Natural killer cell treated with Interleukin-12 subunit alpha and Interleukin-12 subunit beta and Interleukin-15 and Interleukin-18, amount 100 ng/mL, for 72 hours (primary cell): ENCODE results near the gene BACH2. TPM values are rescaled to one million over a fixed set of nuclear protein-coding genes. Genes with fewer than 3 reads are reported as not detected.
"Not testable (repeated sequence)": the region's sequence is repeated elsewhere in the genome, so short reads cannot be mapped to it uniquely, and the experiment has no call there.

Experiments used
- ATAC-seq, 2 donors: fragments of 150-1000 bp; cut with Tn5 transposase in 1 of 2; sonication (Bioruptor Pico), chemical (Tn5 transposase) in 1 of 2; 2 replicates each; pipeline ENCODE4 v1.10.0; 2021
- DNase-seq: peaks from one replicate; pipeline ENCODE4 v3.0.0; 2022; ENCODE audit warnings: low spot score
- H3K27ac Mint-ChIP-seq, 2 donors: 1 replicate in 1 of 2; 2 replicates in 1 of 2; pipeline ENCODE4 v1.8.0; 2022; ENCODE audit warnings: mixed read lengths in 2 of 2, mild to moderate bottlenecking in 1 of 2, moderate library complexity in 1 of 2
- H3K27me3 Mint-ChIP-seq, 2 donors: 1 replicate in 1 of 2; 2 replicates in 1 of 2; pipeline ENCODE4 v1.8.0; 2022; ENCODE audit warnings: mixed read lengths in 2 of 2
- H3K36me3 Mint-ChIP-seq: one replicate; pipeline ENCODE4 v1.8.0; 2022; ENCODE audit warnings: mixed read lengths
- H3K4me1 Mint-ChIP-seq, 2 donors: 1 replicate in 1 of 2; 2 replicates in 1 of 2; pipeline ENCODE4 v1.8.0; 2022; ENCODE audit warnings: low read depth in 2 of 2, mixed read lengths in 2 of 2, mild to moderate bottlenecking in 1 of 2
- H3K4me3 Mint-ChIP-seq: one replicate; pipeline ENCODE4 v1.8.0; 2022; ENCODE audit warnings: mixed read lengths
- H3K9me3 Mint-ChIP-seq: 2 replicates; pipeline ENCODE4 v1.8.0; 2022; ENCODE audit warnings: mixed read lengths
- total RNA-seq, 2 donors: library from RNA; stranded (reverse); gene quantifications; one replicate each; pipeline ENCODE4 v1.2.3, GENCODE V29; 2022

Gene BACH2
- total RNA-seq, 2 donors from 2014 or later, result 3.1 to 5.8 TPM

DNA sequence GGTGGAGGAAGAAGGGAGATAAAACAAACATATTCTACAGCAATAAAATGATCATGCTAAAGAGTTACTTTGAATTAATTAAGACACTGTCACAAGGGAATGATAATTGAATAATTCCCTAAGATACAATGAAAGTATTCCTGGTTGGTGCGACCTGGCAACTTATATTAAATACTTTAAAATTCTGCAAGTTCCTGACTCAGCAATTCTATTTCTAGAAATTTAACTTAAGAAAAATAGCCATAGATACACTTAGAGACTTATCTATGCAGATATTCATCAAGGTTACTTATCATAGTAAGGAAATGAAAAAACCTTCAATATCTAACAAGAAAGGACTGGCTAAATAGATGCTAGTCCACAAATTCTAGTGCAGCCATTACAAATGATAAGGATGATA lies 156.0 kb downstream of the BACH2 start:
- Mint-ChIP-seq H3K4me3 (no peak overlapping the region), H3K9me3 (no peaks in the 10 kb centered on the region), H3K27ac (no peak overlapping the region), H3K36me3 (no peaks in the 10 kb centered on the region), H3K4me1 (peaks cover 7 to 9% of the 10 kb centered on the region in 2 donors), H3K27me3 (peaks cover 12 to 19% of the 10 kb centered on the region in 2 donors)
- no peak for ATAC-seq
- DNase-seq, result no peak

DNA sequence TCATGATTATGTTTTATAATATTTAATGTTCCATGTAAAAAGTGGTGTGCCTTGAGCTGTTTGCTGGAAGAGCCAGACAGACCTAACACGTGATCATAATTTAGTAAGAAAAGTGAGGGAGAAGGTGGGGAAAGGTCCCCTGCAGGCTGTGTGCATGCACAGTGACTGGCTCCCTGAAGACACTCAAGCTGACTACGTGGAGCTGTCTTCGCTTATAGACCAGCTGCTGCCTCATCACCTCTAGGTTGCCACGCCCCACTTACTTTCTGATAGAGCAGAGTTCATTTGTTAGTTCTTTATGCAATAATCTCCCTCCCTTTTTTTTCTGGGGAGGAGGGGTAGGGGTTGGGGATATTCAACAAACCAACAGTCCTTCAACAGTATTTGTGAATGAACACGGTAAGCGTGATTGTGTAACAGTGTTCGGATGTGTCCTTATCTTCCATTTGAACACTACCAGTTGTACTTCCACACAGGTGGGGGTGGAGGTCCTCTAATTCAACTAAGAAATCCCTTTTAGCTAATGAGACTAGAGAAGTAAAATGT lies 157.3 kb downstream of the BACH2 start:
- no peak overlapping the region for H3K27ac Mint-ChIP-seq
- DNase-seq (no peak), ATAC-seq (no peak)
- no peaks in the 10 kb centered on the region for H3K9me3 Mint-ChIP-seq
- H3K27me3 Mint-ChIP-seq, result peaks cover 6% of the 10 kb centered on the region in 2 donors
- peaks cover under 1% of the 10 kb centered on the region in 2 donors for H3K4me1 Mint-ChIP-seq
- H3K4me3 Mint-ChIP-seq, result no peak overlapping the region
- H3K36me3 Mint-ChIP-seq, result no peaks in the 10 kb centered on the region

GRCh38 chr6:90136837-90137568 lies 159.6 kb downstream of the BACH2 start:
- H3K27me3 Mint-ChIP-seq, result peaks cover 6% of the 10 kb centered on the region in 2 donors
- ATAC-seq (no peak), DNase-seq (no peak)
- H3K4me1 Mint-ChIP-seq, result peaks cover 2 to 5% of the 10 kb centered on the region in 2 donors
- no peak overlapping the region for H3K27ac Mint-ChIP-seq
- H3K4me3 Mint-ChIP-seq, result no peak overlapping the region
- H3K36me3 Mint-ChIP-seq, result no peaks in the 10 kb centered on the region
- no peaks in the 10 kb centered on the region for H3K9me3 Mint-ChIP-seq

- no peaks in the 10 kb centered on the region for H3K9me3 Mint-ChIP-seq
- H3K4me1 Mint-ChIP-seq, result peaks cover 2 to 5% of the 10 kb centered on the region in 2 donors
- H3K36me3 Mint-ChIP-seq, result no peaks in the 10 kb centered on the region
- no peak for ATAC-seq
- peaks cover 6% of the 10 kb centered on the region in 2 donors for H3K27me3 Mint-ChIP-seq
- H3K27ac Mint-ChIP-seq, result no peak overlapping the region
- no peak overlapping the region for H3K4me3 Mint-ChIP-seq
- no peak for DNase-seq
These were observed 160.5 kb downstream of the BACH2 start for GRCh38 chr6:90136176-90136575.

DNA sequence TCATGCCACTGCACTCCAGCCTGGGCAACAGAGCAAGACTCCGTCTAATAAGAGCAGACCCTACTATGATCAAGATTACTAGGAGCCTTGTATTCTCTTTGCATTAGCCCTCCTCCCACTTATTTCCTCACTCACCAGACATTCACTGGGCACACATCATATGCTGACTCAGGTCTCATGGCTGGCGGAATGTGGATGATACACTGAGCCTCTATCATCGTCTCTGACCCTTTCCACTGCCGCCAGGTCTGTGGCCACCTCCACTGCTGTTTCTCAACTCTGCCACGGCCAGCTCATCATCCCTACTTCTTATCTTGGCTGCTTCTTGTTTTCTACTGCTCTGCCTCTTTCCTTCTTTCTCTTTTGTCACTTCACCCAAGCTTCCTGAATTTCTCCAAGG lies 161.0 kb downstream of the BACH2 start:
- Mint-ChIP-seq H3K4me3 (no peak overlapping the region), H3K36me3 (no peaks in the 10 kb centered on the region), H3K9me3 (no peaks in the 10 kb centered on the region), H3K27me3 (peaks cover 6% of the 10 kb centered on the region in 2 donors), H3K4me1 (peaks cover 2 to 5% of the 10 kb centered on the region in 2 donors), H3K27ac (no peak overlapping the region)
- ATAC-seq, result peak in 1 of 2 donors; percentile 24
- no peak for DNase-seq

GRCh38 chr6:90133664-90134063 lies 163.0 kb downstream of the BACH2 start:
- DNase-seq, H3K27ac Mint-ChIP-seq, ATAC-seq, H3K4me3 Mint-ChIP-seq, H3K9me3 Mint-ChIP-seq, H3K36me3 Mint-ChIP-seq, H3K4me1 Mint-ChIP-seq, H3K27me3 Mint-ChIP-seq: not testable (repeated sequence)

GRCh38 chr6:90131614-90132423 lies 164.8 kb downstream of the BACH2 start:
- no peaks in the 10 kb centered on the region for H3K36me3 Mint-ChIP-seq
- no peak for DNase-seq
- no peaks in the 10 kb centered on the region for H3K9me3 Mint-ChIP-seq
- no peak overlapping the region for H3K4me3 Mint-ChIP-seq
- H3K27me3 Mint-ChIP-seq, result peaks cover 3 to 6% of the 10 kb centered on the region in 2 donors
- ATAC-seq, result no peak
- no peak overlapping the region for H3K27ac Mint-ChIP-seq
- peaks cover 2 to 5% of the 10 kb centered on the region in 2 donors for H3K4me1 Mint-ChIP-seq

- ATAC-seq (no peak), DNase-seq (no peak)
- Mint-ChIP-seq H3K9me3 (no peaks in the 10 kb centered on the region), H3K27ac (no peak overlapping the region), H3K27me3 (peaks cover 3 to 6% of the 10 kb centered on the region in 2 donors), H3K36me3 (no peaks in the 10 kb centered on the region), H3K4me3 (no peak overlapping the region), H3K4me1 (peaks cover 4 to 5% of the 10 kb centered on the region in 2 donors)
These were observed 165.5 kb downstream of the BACH2 start for GRCh38 chr6:90131125-90131524.

- H3K36me3 Mint-ChIP-seq, H3K4me3 Mint-ChIP-seq, H3K9me3 Mint-ChIP-seq, DNase-seq, ATAC-seq, H3K27me3 Mint-ChIP-seq, H3K4me1 Mint-ChIP-seq, H3K27ac Mint-ChIP-seq: not testable (repeated sequence)
These were observed 168.0 kb downstream of the BACH2 start for GRCh38 chr6:90128687-90129086.

- Mint-ChIP-seq H3K27ac (no peak overlapping the region), H3K9me3 (no peaks in the 10 kb centered on the region), H3K27me3 (peaks cover 0 to 2% of the 10 kb centered on the region in 2 donors), H3K4me1 (peaks cover under 1 to 2% of the 10 kb centered on the region in 2 donors), H3K36me3 (no peaks in the 10 kb centered on the region), H3K4me3 (no peak overlapping the region)
- ATAC-seq, result no peak
- no peak for DNase-seq
These were observed 169.0 kb downstream of the BACH2 start for GRCh38 chr6:90127595-90127994.

- ATAC-seq (no peak), DNase-seq (no peak)
- H3K4me1 Mint-ChIP-seq, result peaks cover 0 to 6% of the 10 kb centered on the region in 2 donors
- no peak overlapping the region for H3K4me3 Mint-ChIP-seq
- no peak overlapping the region for H3K27ac Mint-ChIP-seq
- H3K36me3 Mint-ChIP-seq, result no peaks in the 10 kb centered on the region
- no peaks in the 10 kb centered on the region for H3K9me3 Mint-ChIP-seq
- H3K27me3 Mint-ChIP-seq, result no peaks in the 10 kb centered on the region
These were observed 169.8 kb downstream of the BACH2 start for GRCh38 chr6:90126839-90127238.

GRCh38 chr6:90126181-90126580 lies 170.5 kb downstream of the BACH2 start:
- H3K4me1 Mint-ChIP-seq, result peaks cover 0 to 6% of the 10 kb centered on the region in 2 donors

DNA sequence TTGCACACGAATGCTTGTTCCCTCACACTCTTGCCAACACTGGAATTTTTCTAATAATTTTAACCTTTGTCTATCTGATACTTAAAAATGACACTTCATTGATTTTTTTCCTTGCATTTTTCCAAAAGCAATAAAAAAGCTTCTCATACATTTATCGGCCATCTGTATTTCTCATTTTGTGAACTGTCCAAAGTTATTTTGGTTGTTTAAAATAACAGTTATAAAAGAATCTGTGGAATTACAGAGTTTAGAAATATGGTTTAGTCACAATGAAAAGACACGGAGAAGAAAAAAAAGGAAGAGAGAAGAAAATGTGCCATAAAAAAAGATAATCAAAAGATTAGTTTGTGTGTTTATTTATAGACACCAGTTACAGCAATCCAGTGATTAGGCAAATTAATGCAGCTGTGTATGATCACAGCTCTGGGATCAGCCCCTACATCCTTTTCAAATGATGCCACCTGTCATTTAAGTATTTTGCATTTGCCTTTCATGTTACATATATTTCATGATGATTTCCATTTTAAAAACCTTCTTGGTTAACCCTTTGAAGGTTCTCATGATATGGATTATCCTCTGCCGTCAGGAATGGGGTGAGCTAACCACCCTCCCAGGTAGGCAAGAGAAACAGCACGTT lies 171.7 kb downstream of the BACH2 start:
- Mint-ChIP-seq H3K4me3 (no peak overlapping the region), H3K9me3 (no peaks in the 10 kb centered on the region), H3K27ac (no peak overlapping the region), H3K27me3 (no peaks in the 10 kb centered on the region), H3K36me3 (no peaks in the 10 kb centered on the region), H3K4me1 (peaks cover 0 to 6% of the 10 kb centered on the region in 2 donors)
- no peak for DNase-seq
- ATAC-seq, result no peak

More at GRCh38 chr6:90126181-90126580, 170.5 kb downstream of the BACH2 start:
- no peaks in the 10 kb centered on the region for H3K27me3 Mint-ChIP-seq
- H3K9me3 Mint-ChIP-seq, result no peaks in the 10 kb centered on the region
- no peaks in the 10 kb centered on the region for H3K36me3 Mint-ChIP-seq
- DNase-seq (no peak), ATAC-seq (no peak)
- no peak overlapping the region for H3K4me3 Mint-ChIP-seq
- no peak overlapping the region for H3K27ac Mint-ChIP-seq
